GM12801 (cell line): ENCODE data around the gene GALNT11.

ENCODE experiments used
- TF ChIP-seq, protein P1 (sequence below): IDR thresholded peaks from one replicate; pipeline ENCODE4 v1.5.1; 2011; ENCODE audit warnings: control low read depth; ENCODE audit not compliant: insufficient read length; ENCODE audit errors: extremely low read depth

The GALNT11 gene

GRCh38 chr7:152025077-152025936 is at the start of gene GALNT11:
GALNT11 (plus strand) TSS chr7:152025674; CDS start chr7:152094228, 68,554 bp downstream.
- TF ChIP-seq, protein P1, sequence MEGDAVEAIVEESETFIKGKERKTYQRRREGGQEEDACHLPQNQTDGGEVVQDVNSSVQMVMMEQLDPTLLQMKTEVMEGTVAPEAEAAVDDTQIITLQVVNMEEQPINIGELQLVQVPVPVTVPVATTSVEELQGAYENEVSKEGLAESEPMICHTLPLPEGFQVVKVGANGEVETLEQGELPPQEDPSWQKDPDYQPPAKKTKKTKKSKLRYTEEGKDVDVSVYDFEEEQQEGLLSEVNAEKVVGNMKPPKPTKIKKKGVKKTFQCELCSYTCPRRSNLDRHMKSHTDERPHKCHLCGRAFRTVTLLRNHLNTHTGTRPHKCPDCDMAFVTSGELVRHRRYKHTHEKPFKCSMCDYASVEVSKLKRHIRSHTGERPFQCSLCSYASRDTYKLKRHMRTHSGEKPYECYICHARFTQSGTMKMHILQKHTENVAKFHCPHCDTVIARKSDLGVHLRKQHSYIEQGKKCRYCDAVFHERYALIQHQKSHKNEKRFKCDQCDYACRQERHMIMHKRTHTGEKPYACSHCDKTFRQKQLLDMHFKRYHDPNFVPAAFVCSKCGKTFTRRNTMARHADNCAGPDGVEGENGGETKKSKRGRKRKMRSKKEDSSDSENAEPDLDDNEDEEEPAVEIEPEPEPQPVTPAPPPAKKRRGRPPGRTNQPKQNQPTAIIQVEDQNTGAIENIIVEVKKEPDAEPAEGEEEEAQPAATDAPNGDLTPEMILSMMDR = no peak

- TF ChIP-seq, protein P1 = no peak
These were observed 46.9 kb upstream of the GALNT11 start for GRCh38 chr7:151978616-151979015.

- TF ChIP-seq, protein P1 = no peak
These were observed 44.3 kb upstream of the GALNT11 start for GRCh38 chr7:151981223-151981622.

- TF ChIP-seq, protein P1 = no peak
These were observed 42.7 kb upstream of the GALNT11 start for GRCh38 chr7:151982806-151983205.

DNA sequence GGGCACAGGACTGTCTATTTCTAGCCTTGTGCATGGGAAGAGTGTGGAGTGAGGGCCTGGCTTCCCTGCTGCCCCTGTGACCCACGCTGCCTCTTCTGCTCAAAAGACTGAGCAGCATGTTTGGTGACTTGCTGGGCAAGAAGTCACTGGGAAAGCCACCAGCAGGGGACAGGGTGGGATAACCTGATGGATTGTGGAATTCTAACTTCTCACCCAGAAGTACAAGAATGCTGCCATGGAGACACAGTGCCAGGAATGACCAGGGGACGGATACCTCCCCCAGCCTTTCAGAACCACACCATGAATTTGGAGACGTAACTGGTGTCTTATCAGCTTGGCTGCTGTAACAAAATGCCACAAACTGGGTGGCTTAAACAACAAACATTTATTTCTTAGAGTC is 40.9 kb upstream of the GALNT11 start:
- TF ChIP-seq, protein P1 = no peak

DNA sequence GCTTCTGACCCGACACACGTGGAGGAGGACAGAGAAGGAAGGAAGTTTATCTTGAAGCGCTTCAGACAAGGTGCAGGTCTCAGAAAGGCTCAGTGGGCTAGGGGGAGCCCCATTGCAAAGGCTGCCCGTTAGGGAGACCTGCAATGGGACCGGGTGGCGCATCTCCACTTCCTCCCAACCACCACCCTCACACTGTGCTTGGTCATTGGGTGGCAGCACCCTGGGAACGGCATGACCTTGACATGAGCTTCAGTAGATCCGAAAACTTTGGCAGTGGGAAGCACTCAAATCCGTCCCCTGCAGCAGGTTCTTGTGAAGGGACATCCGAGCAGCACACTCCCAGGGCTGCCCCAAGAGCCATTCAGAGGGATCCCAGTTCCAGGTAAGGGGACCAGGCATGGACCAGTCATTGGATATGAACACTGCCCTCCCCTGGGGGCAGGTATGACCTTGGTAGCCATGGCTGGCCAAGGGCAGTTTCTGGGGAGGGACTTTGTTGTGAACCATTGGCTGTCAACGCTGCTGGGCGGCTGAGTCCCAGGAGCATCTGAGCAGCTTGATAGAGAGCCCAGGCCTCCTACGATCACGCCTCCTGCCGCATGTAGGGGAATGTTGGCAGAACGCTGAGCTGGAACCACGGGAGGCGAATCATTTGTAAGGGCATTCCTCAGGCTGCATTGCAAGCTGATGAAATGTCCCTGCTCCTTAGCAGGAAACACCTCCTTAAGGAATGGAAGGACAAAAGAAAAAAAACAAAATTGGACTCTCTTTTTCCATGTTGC is 37.5 kb upstream of the GALNT11 start:
- TF ChIP-seq, protein P1 = no peak

DNA sequence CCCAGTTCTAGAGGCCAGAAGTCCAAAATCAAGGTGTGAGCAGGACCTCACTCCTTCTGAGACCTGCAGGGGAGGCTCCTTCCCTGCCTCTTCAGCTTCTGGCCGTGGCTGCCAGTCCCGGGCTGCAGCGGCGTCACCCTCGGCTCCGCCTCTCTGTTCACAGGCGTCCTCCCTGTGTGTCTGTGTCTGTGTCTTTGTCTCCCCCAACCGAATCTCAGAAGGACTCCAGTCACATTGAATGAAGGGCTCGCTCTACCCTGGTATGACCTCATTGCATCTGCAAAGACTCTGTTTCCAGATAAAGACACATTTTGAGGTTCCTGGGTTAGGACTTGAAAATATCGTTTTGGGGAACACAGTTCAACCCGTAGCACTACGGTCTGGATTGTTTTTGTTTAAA is 33.1 kb upstream of the GALNT11 start:
- TF ChIP-seq, protein P1 = no peak
